ENCODE results near the gene C1QTNF12.

The C1QTNF12 gene

GRCh38 chr1:1228596-1229321 lies 17.8 kb downstream of the C1QTNF12 start:
- H3K4me3 ChIP-seq (ENCODE audit: low read depth, low read length), result no peak overlapping the region
- no peak for TF ChIP-seq CTCF (IDR thresholded peaks at IDR 0.05; ENCODE audit: low read depth, low read length)

DNA sequence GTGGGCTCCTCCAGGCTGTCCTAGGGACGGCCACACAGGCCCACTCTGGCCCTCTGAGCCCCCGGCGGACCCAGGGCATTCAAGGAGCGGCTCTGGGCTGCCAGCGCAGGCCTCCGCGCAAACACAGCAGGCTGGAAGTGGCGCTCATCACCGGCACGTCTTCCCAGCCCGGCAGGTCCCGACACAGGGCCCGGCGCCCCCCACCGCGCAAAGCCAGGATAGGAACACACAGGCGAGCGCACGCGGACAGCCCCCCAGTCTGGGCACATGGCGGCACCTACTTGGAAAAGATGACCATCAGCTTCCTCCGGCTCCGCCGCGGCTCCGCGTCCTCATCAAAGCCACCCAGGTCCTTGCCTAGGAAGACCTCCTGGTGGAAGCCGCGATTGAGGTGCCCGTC lies 18.3 kb downstream of the C1QTNF12 start:
- TF ChIP-seq CTCF (IDR thresholded peaks at IDR 0.05; ENCODE audit: low read depth, low read length), result no peak

DNA sequence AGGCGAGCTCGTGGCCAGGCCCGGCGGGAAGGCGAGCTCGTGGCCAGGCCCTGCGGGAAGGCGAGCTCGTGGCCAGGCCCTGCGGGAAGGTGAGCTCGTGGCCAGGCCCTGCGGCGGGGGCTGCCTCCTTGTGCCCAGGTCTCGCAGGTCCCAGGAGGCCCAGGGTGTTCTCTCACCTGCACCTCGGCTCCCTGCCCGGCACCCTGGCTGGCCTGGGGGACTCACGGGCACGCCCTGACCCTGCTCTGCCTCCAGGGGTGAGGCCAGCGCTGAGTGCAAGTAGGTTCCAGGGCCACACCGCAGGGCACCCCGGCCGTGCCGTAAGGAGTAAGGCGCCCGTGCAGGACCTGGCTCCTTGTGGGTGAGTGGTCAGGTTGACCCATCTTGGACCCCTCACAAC lies 19.1 kb downstream of the C1QTNF12 start:
- H3K4me3 ChIP-seq (ENCODE audit: low read depth, low read length), result no peak overlapping the region
- TF ChIP-seq CTCF (IDR thresholded peaks at IDR 0.05; ENCODE audit: low read depth, low read length), result no peak

More for the DNA sequence above, 18.3 kb downstream of the C1QTNF12 start:
- no peak overlapping the region for H3K4me3 ChIP-seq (ENCODE audit: low read depth, low read length)

GRCh38 chr1:1226566-1227362 lies 19.8 kb downstream of the C1QTNF12 start:
- no peak overlapping the region for H3K4me3 ChIP-seq (ENCODE audit: low read depth, low read length)
- no peak for TF ChIP-seq CTCF (IDR thresholded peaks at IDR 0.05; ENCODE audit: low read depth, low read length)

DNA sequence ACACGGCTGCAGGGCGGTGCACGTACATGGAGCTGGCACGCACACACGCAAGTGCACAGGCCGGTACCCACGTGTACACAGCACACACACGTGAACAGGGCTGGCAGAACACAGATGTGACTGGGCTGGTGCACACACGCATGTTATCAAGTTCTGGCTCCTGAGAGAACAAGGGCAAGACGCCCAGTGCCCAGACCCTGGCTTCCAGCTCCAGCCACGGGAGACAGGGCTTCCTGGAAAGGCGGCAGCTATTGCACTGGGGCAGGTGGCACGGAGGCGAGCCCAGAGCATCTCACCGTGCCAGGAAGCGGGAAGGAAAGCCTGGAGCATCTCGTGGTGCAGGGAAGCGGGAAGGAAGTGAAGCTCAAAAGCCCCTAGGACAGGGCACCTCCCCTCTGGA lies 20.6 kb downstream of the C1QTNF12 start:
- no peak overlapping the region for H3K4me3 ChIP-seq (ENCODE audit: low read depth, low read length)
- TF ChIP-seq CTCF (IDR thresholded peaks at IDR 0.05; ENCODE audit: low read depth, low read length), result no peak

GRCh38 chr1:1225238-1225845 lies 21.2 kb downstream of the C1QTNF12 start:
- no peak for TF ChIP-seq CTCF (IDR thresholded peaks at IDR 0.05; ENCODE audit: low read depth, low read length)

DNA sequence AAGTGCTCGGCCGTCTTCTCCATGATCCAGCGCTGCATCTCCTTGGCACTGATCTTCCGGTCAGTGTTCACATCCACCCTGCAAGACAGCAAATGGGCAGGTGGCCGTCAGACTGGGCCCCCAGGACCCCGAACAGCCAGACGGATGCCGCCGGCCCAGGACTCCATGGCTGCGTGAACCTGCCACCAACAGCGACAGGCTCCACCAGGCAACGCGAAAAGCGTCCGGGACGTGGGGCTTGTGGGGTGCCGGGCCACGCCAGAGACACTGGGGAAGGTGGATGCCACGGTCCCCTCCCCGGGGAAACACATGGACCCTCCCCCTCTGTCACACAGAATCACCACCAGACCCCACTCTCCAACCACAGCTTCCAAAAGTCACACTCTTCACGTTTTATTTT lies 22.6 kb downstream of the C1QTNF12 start:
- no peak for TF ChIP-seq CTCF (IDR thresholded peaks at IDR 0.05; ENCODE audit: low read depth, low read length)
- no peak overlapping the region for H3K4me3 ChIP-seq (ENCODE audit: low read depth, low read length)

More at GRCh38 chr1:1225238-1225845, 21.2 kb downstream of the C1QTNF12 start:
- no peak overlapping the region for H3K4me3 ChIP-seq (ENCODE audit: low read depth, low read length)
